Measurements from ENCODE around the gene DAGLA.

The DAGLA gene

DNA sequence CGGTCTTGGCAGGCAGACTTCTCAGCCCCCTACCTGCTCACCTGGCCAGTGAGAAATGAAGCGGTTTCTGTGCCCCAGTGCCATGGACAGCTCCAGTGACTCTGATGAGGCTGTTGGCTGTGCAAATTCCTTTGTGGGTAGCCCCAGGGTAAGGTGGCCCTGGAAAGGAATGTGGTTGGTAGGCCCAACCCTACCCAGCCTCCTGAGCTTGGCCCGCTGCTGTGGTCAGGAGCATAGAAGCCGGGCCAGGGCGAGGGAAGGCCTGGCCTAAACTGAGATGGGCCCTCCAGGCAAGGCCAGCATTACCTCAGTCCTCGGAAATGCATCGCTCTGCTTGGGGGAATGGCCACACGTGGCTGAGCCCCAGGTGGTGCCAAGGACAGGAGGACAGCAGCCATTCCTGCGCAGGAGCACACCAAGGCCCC lies 16.9 kb downstream of the DAGLA start:
- no peak overlapping the region for H3K23ac ChIP-seq (ENCODE audit: low read length)
- no peak overlapping the region for H2BK12ac ChIP-seq (ENCODE audit: low read length)
- H3K4me3 ChIP-seq (ENCODE audit: low read depth, low read length): no peak overlapping the region
- no peak overlapping the region for H4K91ac ChIP-seq (ENCODE audit: low read depth, low read length)
- H3K4me1 ChIP-seq (ENCODE audit: control insufficient read depth in 1 of 2, insufficient read depth in 2 of 2, low read length in 2 of 2): peaks cover 24 to 27% of the 10 kb centered on the region in 2 experiments
- no peak overlapping the region for H2BK120ac ChIP-seq (ENCODE audit: insufficient read depth, low read length, poor library complexity)
- H3K27me3 ChIP-seq (ENCODE audit: insufficient read depth, low read length): no peaks in the 10 kb centered on the region
- H3K9me3 ChIP-seq (ENCODE audit: insufficient read depth, low read depth, low read length): no peaks in the 10 kb centered on the region
- no peak overlapping the region for H3K4me2 ChIP-seq (ENCODE audit: low read length)
- H4K8ac ChIP-seq (ENCODE audit: low read depth, low read length): no peak overlapping the region
- no peak overlapping the region for H4K12ac ChIP-seq (ENCODE audit: low read depth, low read length)
- no peak overlapping the region for H2BK5ac ChIP-seq (ENCODE audit: low read depth, low read length, poor library complexity)
- H3K79me2 ChIP-seq (ENCODE audit: control insufficient read depth, insufficient read depth, low read length, poor library complexity): no peaks in the 10 kb centered on the region
- no peak overlapping the region for H3K27ac ChIP-seq (ENCODE audit: low read depth, low read length)
- no peak overlapping the region for H3K18ac ChIP-seq (ENCODE audit: low read length)
- no peak overlapping the region for H3K14ac ChIP-seq (ENCODE audit: low read length)
- WGBS (ENCODE audit: extremely low coverage, insufficient coverage, insufficient read length): no CpG with 5 or more reads among the region's 9 CpGs
- no peak overlapping the region for H3K4ac ChIP-seq (ENCODE audit: low read depth, low read length)
- peak; percentile 89 to 90 for DNase-seq
- H2AK5ac ChIP-seq (ENCODE audit: low read length): no peak overlapping the region
- peaks cover 8% of the 10 kb centered on the region for H3K79me1 ChIP-seq (ENCODE audit: low read length)
- no peaks in the 10 kb centered on the region for H3K36me3 ChIP-seq (ENCODE audit: control insufficient read depth in 1 of 2, insufficient read depth in 2 of 2, low read length in 2 of 2)
- no peak overlapping the region for H3K9ac ChIP-seq (ENCODE audit: low read length)
- no peak overlapping the region for H2AFZ ChIP-seq (ENCODE audit: insufficient read depth, low read length, poor library complexity)

GRCh38 chr11:61697764-61698163 lies 17.6 kb downstream of the DAGLA start:
- Histone ChIP-seq H4K91ac (ENCODE audit: low read depth, low read length) (no peak overlapping the region), H2AFZ (ENCODE audit: insufficient read depth, low read length, poor library complexity) (no peak overlapping the region), H3K9me3 (ENCODE audit: insufficient read depth, low read depth, low read length) (peaks cover 3% of the 10 kb centered on the region), H2BK12ac (ENCODE audit: low read length) (no peak overlapping the region), H3K27me3 (ENCODE audit: insufficient read depth, low read length) (no peaks in the 10 kb centered on the region), H3K4ac (ENCODE audit: low read depth, low read length) (no peak overlapping the region), H3K4me3 (ENCODE audit: low read depth, low read length) (no peak overlapping the region), H2BK120ac (ENCODE audit: insufficient read depth, low read length, poor library complexity) (no peak overlapping the region), H2AK5ac (ENCODE audit: low read length) (no peak overlapping the region), H3K4me2 (ENCODE audit: low read length) (no peak overlapping the region), H3K27ac (ENCODE audit: low read depth, low read length) (no peak overlapping the region), H3K79me1 (ENCODE audit: low read length) (peaks cover 8% of the 10 kb centered on the region), H3K18ac (ENCODE audit: low read length) (no peak overlapping the region), H4K8ac (ENCODE audit: low read depth, low read length) (no peak overlapping the region), H2BK5ac (ENCODE audit: low read depth, low read length, poor library complexity) (no peak overlapping the region), H3K9ac (ENCODE audit: low read length) (no peak overlapping the region), H3K23ac (ENCODE audit: low read length) (no peak overlapping the region), H3K79me2 (ENCODE audit: control insufficient read depth, insufficient read depth, low read length, poor library complexity) (no peaks in the 10 kb centered on the region), H3K4me1 (ENCODE audit: control insufficient read depth in 1 of 2, insufficient read depth in 2 of 2, low read length in 2 of 2) (peaks cover 24 to 27% of the 10 kb centered on the region in 2 experiments), H3K14ac (ENCODE audit: low read length) (no peak overlapping the region), H3K36me3 (ENCODE audit: control insufficient read depth in 1 of 2, insufficient read depth in 2 of 2, low read length in 2 of 2) (no peaks in the 10 kb centered on the region), H4K12ac (ENCODE audit: low read depth, low read length) (no peak overlapping the region)
- WGBS (ENCODE audit: extremely low coverage, insufficient coverage, insufficient read length): no CpG with 5 or more reads among the region's 1 CpG
- DNase-seq: no peak

DNA sequence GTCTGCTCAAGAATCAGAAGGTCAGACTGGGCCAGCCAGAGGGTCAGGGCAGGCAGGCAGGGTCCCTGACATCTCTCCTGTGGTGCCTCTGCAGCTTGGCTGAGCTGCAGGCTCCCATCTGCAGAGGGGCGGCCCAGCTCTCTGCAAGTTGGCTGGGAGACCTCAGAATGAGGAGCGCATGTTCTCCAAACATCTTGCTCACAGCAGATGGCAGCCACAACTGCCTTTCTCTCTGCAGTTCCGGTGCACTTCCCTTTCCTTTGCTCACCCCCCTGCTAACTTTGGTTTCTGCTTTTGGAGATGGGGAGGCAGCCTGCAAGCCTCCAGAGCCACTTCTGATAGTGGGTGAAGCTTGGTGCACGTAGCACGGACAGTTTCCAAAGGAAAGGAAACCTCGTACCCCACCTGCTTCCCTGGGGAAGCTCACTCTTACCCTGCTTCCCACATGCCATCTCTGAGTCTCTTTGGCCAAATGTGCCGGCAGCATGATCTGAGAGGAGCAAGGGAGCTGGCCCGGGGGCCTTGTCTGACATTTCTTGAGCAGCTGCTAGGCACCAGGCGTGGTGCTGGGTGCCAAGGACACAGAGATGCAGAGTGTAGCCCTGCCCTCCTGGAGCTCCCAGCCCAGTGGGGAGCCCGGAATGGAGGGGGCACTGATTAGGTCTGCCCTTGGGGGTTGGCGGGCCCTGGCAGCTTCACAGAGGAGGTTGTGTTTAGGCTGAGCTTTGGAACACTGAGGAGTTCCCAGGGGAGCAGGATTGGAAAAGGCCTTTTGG lies 18.2 kb downstream of the DAGLA start:
- H3K79me2 ChIP-seq (ENCODE audit: control insufficient read depth, insufficient read depth, low read length, poor library complexity): no peaks in the 10 kb centered on the region
- no peaks in the 10 kb centered on the region for H3K27me3 ChIP-seq (ENCODE audit: insufficient read depth, low read length)
- H2AK5ac ChIP-seq (ENCODE audit: low read length): no peak overlapping the region
- no peak for DNase-seq
- no peak overlapping the region for H4K12ac ChIP-seq (ENCODE audit: low read depth, low read length)
- no peak overlapping the region for H3K18ac ChIP-seq (ENCODE audit: low read length)
- no peak overlapping the region for H4K8ac ChIP-seq (ENCODE audit: low read depth, low read length)
- H3K9ac ChIP-seq (ENCODE audit: low read length): no peak overlapping the region
- no peak overlapping the region for H2BK5ac ChIP-seq (ENCODE audit: low read depth, low read length, poor library complexity)
- H3K4ac ChIP-seq (ENCODE audit: low read depth, low read length): no peak overlapping the region
- H3K4me2 ChIP-seq (ENCODE audit: low read length): no peak overlapping the region
- no peak overlapping the region for H3K27ac ChIP-seq (ENCODE audit: low read depth, low read length)
- H3K36me3 ChIP-seq (ENCODE audit: control insufficient read depth in 1 of 2, insufficient read depth in 2 of 2, low read length in 2 of 2): no peaks in the 10 kb centered on the region
- no CpG with 5 or more reads among the region's 11 CpGs for WGBS (ENCODE audit: extremely low coverage, insufficient coverage, insufficient read length)
- peaks cover 24 to 27% of the 10 kb centered on the region in 2 experiments for H3K4me1 ChIP-seq (ENCODE audit: control insufficient read depth in 1 of 2, insufficient read depth in 2 of 2, low read length in 2 of 2)
- peaks cover 3% of the 10 kb centered on the region for H3K9me3 ChIP-seq (ENCODE audit: insufficient read depth, low read depth, low read length)
- H4K91ac ChIP-seq (ENCODE audit: low read depth, low read length): no peak overlapping the region
- no peak overlapping the region for H3K23ac ChIP-seq (ENCODE audit: low read length)
- no peak overlapping the region for H2AFZ ChIP-seq (ENCODE audit: insufficient read depth, low read length, poor library complexity)
- H3K4me3 ChIP-seq (ENCODE audit: low read depth, low read length): no peak overlapping the region
- H3K79me1 ChIP-seq (ENCODE audit: low read length): peaks cover 8% of the 10 kb centered on the region
- no peak overlapping the region for H2BK12ac ChIP-seq (ENCODE audit: low read length)
- no peak overlapping the region for H3K14ac ChIP-seq (ENCODE audit: low read length)
- no peak overlapping the region for H2BK120ac ChIP-seq (ENCODE audit: insufficient read depth, low read length, poor library complexity)

DNA sequence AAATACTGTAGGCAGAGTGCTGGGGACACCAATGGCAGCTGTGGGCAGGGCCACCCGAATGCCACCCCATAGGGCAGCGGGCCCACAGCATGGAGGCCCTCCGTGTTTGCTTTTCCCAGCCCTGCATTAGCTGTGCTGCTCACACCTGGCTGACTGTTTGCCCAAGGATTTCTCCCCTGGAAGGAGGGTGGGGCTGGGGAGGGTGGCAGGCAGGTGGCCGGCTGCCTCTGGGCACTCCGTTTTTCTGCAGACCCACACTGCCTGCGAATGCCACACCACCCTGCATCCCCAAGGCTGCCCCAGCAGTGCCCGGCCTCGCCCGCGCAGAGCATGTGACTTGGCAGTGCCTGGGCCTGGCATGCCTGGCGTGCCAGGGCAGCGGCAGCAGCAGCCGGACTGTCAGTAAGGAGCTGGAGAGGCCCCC lies 19.6 kb downstream of the DAGLA start:
- H4K12ac ChIP-seq (ENCODE audit: low read depth, low read length): no peak overlapping the region
- WGBS (ENCODE audit: extremely low coverage, insufficient coverage, insufficient read length): no CpG with 5 or more reads among the region's 13 CpGs

More for the DNA sequence above, 19.6 kb downstream of the DAGLA start:
- H2BK5ac ChIP-seq (ENCODE audit: low read depth, low read length, poor library complexity): no peak overlapping the region
- no peak overlapping the region for H3K9ac ChIP-seq (ENCODE audit: low read length)
- no peak overlapping the region for H2BK120ac ChIP-seq (ENCODE audit: insufficient read depth, low read length, poor library complexity)
- no peak overlapping the region for H3K27ac ChIP-seq (ENCODE audit: low read depth, low read length)
- H3K36me3 ChIP-seq (ENCODE audit: control insufficient read depth in 1 of 2, insufficient read depth in 2 of 2, low read length in 2 of 2): no peaks in the 10 kb centered on the region
- no peaks in the 10 kb centered on the region for H3K27me3 ChIP-seq (ENCODE audit: insufficient read depth, low read length)
- H2BK12ac ChIP-seq (ENCODE audit: low read length): no peak overlapping the region
- H2AK5ac ChIP-seq (ENCODE audit: low read length): no peak overlapping the region
- no peak overlapping the region for H2AFZ ChIP-seq (ENCODE audit: insufficient read depth, low read length, poor library complexity)
- H3K4ac ChIP-seq (ENCODE audit: low read depth, low read length): no peak overlapping the region
- no peaks in the 10 kb centered on the region for H3K79me2 ChIP-seq (ENCODE audit: control insufficient read depth, insufficient read depth, low read length, poor library complexity)
- H3K14ac ChIP-seq (ENCODE audit: low read length): no peak overlapping the region
- no peak overlapping the region for H4K8ac ChIP-seq (ENCODE audit: low read depth, low read length)
- H4K91ac ChIP-seq (ENCODE audit: low read depth, low read length): no peak overlapping the region
- peaks cover 3% of the 10 kb centered on the region for H3K9me3 ChIP-seq (ENCODE audit: insufficient read depth, low read depth, low read length)
- no peak overlapping the region for H3K4me3 ChIP-seq (ENCODE audit: low read depth, low read length)
- H3K79me1 ChIP-seq (ENCODE audit: low read length): peaks cover 8% of the 10 kb centered on the region
- no peak overlapping the region for H3K4me2 ChIP-seq (ENCODE audit: low read length)
- no peak overlapping the region for H3K18ac ChIP-seq (ENCODE audit: low read length)
- peaks cover 24 to 27% of the 10 kb centered on the region in 2 experiments for H3K4me1 ChIP-seq (ENCODE audit: control insufficient read depth in 1 of 2, insufficient read depth in 2 of 2, low read length in 2 of 2)
- DNase-seq: no peak
- no peak overlapping the region for H3K23ac ChIP-seq (ENCODE audit: low read length)

All from trophoblast cell (in vitro differentiated cells and primary cell).